Prostate gland (tissue), 2 donors: Measurements from ENCODE around the gene KIAA1586.
A peak's percentile ranks its signal among the peaks of the same experiment; 100 is the strongest.

Experiments used
- POLR2A ChIP-seq: fragments of 450-650 bp; IDR thresholded peaks from one replicate; pipeline ENCODE4 v1.6.1; 2016; ENCODE audit warnings: antibody characterized with exemption, mild to moderate bottlenecking
- TF ChIP-seq, protein P1 (sequence below), 4 experiments: fragments of 200-600 bp in 2 of 4; fragments of 450-650 bp in 2 of 4; sonication (generic) in 2 of 4; IDR thresholded peaks; 1 replicate in 3 of 4; 2 replicates in 1 of 4; pipeline ENCODE4 v1.5.1; 2016 to 2019; ENCODE audit warnings: antibody characterized with exemption in 4 of 4, mild to moderate bottlenecking in 2 of 4, moderate library complexity in 2 of 4

DNA sequence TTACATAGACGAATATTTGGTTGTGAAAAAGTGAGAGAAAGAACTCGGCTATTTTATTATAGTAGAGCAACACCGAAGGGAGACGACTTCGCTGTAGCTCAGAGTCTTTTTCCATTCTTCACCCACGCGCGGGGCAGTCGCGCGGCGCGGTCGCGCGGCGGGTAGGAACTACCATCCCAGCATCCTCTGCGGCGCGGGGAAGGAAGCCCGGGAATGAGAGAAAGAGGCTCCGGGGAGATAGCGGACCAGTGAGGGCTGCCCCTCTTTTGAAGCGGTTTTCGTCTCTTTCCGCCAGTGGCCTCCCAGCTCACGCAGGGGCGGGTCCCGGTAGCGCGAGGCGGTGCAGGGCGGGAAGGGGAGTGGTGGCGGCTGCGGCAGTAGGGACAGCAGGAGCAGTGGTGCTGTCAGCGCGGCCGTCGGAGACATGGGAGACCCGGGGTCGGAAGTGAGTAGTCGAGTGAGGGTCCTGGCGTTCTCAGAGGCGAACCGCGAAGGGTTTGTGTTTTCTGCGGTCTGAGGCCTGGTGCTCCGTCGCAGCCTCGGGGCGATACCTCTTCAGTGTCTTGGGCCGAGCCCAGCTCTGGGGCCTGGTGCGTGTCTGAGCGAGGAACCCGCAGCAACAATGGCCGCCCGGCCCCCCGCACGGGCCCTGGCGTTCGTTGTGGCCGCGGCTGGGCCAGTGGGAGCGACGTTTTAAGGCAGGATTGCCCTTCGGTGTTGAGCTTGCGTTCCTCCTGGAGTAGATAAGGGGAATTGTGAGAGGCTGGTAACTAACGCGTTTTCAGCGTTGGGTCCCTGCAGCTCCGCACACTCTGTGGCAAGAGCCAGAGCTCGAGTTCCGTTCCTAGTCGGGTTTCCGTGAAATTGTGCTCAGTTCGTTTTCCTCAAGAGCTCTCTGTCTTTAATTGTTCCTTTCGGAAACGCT, at the start of gene KIAA1586:
- peak; percentile 50 for TF ChIP-seq POLR2A
- TF ChIP-seq, protein P1, sequence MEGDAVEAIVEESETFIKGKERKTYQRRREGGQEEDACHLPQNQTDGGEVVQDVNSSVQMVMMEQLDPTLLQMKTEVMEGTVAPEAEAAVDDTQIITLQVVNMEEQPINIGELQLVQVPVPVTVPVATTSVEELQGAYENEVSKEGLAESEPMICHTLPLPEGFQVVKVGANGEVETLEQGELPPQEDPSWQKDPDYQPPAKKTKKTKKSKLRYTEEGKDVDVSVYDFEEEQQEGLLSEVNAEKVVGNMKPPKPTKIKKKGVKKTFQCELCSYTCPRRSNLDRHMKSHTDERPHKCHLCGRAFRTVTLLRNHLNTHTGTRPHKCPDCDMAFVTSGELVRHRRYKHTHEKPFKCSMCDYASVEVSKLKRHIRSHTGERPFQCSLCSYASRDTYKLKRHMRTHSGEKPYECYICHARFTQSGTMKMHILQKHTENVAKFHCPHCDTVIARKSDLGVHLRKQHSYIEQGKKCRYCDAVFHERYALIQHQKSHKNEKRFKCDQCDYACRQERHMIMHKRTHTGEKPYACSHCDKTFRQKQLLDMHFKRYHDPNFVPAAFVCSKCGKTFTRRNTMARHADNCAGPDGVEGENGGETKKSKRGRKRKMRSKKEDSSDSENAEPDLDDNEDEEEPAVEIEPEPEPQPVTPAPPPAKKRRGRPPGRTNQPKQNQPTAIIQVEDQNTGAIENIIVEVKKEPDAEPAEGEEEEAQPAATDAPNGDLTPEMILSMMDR (IDR thresholded peaks at IDR 0.05), result peak in 2 of 4 experiments; percentile 5 to 19
